GM18526 (cell line): Measurements from ENCODE around the gene SEMA6D.

ENCODE experiments used
- POLR2A ChIP-seq: IDR thresholded peaks from 3 replicates; pipeline ENCODE4 v1.6.1; 2011; ENCODE audit not compliant: insufficient read length; ENCODE audit errors: extremely low read depth

Gene SEMA6D

DNA sequence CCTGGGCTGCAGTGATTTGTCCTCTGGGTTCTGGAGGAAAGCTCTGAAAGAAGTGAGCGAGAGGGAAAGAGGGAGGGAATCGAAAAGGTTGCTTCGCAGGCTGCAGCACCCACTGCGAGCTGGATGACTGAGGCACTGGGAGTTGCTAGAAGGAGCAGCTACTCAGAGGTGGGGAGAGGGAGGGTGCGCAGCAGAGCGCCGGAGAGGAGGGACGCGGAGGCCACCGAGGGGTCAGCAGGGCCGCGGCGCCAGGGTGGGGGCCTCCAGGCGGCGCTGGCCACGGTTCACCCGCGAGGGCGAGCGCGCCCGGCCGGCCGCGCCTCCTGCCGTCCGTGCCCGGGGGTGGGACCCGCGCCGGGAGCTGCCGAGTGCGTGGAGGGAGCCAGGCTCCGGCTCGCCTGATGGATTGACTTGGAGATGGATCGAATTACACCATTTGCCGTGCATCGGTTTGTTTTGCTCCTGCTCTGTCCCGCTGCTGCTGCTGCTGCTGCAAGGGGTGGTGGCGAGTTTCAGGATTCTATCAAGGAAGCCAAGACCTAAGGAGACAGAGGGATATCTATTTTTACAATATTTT, at the start of gene SEMA6D:
Gene SEMA6D (plus strand): TSS at position 470 of the 577 bp plus-strand sequence. CDS start 42,294 bp downstream, outside the sequence.
- TF ChIP-seq POLR2A: no peak

GRCh38 chr15:47669221-47669620, 48.1 kb upstream of the SEMA6D start:
- no peak for TF ChIP-seq POLR2A

- TF ChIP-seq POLR2A: no peak
Observed at GRCh38 chr15:47670365-47670764, 46.9 kb upstream of the SEMA6D start.

DNA sequence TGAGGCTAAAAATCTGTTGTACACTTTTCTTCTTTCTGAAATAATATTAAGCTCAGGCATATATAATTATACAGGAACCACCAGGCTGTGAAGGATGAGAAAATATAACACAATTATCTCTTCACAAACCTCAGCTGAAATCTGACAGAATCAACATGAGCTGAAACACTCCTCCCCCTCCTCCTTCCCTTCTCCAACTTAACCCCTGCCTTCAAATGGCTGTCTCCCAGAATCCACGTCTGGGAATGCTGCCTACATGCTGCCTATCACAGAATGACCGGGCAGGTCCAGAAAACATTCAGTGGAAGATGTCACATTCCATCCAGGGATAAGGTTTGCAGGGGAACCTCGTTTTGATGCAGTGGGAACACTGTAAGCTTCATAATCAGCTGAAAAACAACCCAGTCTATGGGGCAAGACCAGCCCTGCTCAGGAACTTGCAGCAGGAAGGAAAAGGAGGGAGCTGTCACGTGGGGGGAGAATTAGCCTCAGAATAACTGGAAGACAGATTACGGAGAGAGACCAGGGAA, 44.0 kb upstream of the SEMA6D start:
- TF ChIP-seq POLR2A: no peak

DNA sequence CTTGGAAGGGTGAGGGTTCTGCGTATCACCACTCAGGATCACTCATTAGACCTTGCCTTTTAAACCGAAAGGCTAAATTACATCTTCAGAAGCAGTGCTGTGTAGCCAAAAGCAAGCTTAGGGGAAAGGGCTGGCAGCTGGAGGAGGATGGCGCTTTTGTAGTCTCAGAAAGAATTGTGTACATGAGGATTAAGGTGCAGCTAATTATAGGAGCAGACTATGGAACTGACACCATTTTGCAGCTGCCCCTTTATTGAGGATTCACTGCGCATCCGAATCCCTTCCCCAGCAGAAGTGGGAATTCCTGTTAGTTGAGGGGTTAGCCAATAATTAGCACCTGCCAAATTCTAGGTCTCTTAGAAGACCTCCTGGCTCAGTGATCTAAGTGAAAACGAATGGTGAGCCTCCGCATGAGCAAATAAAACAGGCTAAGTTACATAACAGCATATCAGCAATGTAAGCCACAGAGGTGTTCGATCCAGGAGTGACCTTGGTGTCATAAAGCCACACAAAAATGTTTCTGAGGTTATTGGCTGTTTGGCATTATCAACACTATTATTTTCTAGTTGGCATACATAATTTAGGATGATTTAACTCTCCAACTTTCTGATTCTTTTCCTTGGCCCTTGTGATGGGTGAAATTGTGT, 42.6 kb upstream of the SEMA6D start:
- TF ChIP-seq POLR2A: no peak

DNA sequence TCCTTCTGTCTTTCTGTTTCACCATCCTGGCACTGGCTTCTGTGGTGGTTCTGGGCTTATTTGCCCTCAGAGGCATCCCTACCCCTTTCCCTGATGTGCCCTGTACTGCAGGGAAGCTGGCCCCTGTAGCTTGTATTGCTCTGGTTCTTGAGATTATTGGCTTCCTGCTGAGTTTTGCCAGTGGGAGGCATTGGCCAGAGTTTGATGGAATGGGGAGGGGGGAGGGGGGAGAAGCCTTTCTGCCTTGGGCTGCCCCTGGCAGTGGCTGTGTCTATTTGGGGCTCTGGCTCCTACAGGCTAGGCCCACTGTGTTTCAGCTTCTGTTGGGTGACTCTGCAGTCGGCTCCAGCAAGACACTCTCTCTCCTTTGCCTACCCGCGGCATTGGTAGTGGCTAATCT, 41.6 kb upstream of the SEMA6D start:
- TF ChIP-seq POLR2A: no peak

DNA sequence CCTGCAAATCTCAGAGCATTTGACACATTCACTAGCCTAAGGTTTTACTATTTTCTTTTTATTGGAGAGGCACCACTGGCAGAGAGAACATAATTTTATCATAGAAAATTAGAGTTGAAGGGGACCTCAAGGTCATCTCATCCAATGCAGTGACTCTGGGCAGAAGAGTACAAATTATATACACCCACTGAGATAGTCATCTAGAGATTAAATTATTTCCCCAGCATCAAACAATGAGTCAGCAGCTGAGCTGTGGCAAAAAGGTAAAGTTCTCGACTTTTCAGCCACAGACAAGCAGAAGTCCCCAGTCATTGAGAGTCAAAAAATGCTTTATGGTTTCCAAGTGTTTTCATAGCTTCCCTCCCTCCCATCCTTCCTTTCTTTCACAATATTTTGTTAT, 39.3 kb upstream of the SEMA6D start:
- TF ChIP-seq POLR2A: no peak

GRCh38 chr15:47682661-47683060, 34.6 kb upstream of the SEMA6D start:
- no peak for TF ChIP-seq POLR2A

- TF ChIP-seq POLR2A: no peak
Observed at GRCh38 chr15:47685141-47685870, 32.0 kb upstream of the SEMA6D start.

- no peak for TF ChIP-seq POLR2A
Observed at GRCh38 chr15:47688573-47689086, 28.7 kb upstream of the SEMA6D start.

GRCh38 chr15:47689660-47690059, 27.6 kb upstream of the SEMA6D start:
- TF ChIP-seq POLR2A: no peak

DNA sequence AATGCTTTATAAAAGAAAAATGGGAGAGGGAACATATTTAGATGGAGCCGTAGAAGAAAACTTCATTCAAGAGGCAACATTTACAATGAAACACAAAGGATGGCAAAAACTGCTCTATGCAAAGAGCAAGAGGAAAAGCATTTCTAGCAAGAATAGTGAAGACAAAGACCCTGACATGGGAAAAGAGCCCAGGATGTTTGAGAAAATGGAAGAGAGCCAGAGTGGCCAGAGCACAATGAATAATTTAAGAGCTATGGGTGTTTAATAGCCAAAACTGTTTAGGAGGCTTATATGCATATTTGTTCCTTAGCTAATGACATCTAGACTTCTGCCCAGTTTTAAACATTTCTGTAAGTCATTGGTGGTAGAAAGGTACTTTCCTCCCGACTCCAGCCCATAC, 25.4 kb upstream of the SEMA6D start:
- TF ChIP-seq POLR2A: no peak

GRCh38 chr15:47696351-47696750, 21.0 kb upstream of the SEMA6D start:
- no peak for TF ChIP-seq POLR2A

DNA sequence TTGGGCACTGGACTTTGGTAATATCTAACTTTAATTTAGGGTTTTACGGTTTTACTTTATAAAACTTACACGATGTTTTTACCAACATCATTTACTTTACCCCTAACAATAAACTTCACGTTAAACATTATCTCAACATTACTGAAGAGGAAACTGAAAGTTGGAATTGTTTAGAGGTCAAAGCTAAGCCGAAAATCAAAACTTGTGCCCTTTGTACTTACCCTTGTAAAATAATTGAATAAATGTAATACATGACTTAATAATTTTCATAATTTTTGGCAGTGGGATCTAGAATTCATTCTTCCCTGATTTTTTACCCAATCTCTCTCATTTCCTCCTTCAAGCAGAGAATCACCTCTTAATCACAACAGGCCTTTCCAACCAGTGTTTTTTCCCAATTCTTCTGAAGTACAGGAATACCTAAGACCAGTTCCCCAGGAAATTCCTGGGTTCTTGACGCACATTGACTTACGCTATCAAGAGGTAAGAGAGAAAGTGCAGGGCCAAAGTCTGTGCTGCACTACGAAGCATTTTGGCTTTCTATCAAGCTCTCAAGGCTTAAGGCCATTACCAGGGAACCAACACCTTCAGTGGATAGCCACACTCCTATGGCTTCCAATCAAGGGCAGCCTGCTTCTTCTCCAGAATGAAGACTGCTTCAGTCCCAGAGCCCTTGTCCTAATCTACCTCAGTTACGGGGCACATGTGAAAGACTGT, 11.9 kb upstream of the SEMA6D start:
- TF ChIP-seq POLR2A: no peak

GRCh38 chr15:47707391-47707790, 9.9 kb upstream of the SEMA6D start:
- no peak for TF ChIP-seq POLR2A
